ENCODE measurements around the gene MLIP. TPM values are rescaled to one million over a fixed set of nuclear protein-coding genes. Genes with fewer than 3 reads are reported as not detected.

The MLIP gene
- total RNA-seq, 1 experiment from 2014 or later, result not detected

DNA sequence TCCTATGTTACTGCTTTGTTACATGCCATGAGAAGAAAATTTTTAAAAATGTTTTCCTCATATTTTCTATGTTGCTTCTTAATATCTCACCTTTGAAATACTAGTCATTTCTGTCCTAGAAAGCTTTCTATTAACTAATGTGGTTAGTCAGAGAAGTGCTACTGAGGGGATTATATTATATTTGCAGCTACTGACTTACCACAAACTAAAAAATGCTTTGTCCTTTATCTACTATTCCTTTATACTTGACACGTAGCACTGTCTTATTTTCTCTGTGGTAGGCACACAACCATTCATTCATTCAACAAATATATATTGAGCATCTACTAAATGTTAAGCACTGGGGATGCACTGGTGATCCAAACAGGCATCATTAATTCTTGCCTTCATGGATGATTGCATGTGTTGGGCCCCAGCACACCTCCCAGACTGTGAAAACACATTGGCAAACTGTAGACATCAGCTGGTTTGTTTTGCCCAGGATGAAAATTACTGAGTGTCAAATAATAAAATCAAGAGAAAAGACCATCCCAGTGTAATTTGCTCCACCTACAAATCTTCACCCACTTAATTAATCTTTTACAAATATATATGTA lies 10.7 kb upstream of the MLIP start:
- CTCF ChIA-PET, result no interaction called here
- POLR2A ChIA-PET, result no interaction called here
- Mint-ChIP-seq H3K4me3 (no peak overlapping the region), H3K27me3 (ENCODE audit: low read depth) (no peaks in the 10 kb centered on the region), H3K27ac (no peak overlapping the region), H3K36me3 (no peaks in the 10 kb centered on the region), H3K9me3 (peaks cover 8% of the 10 kb centered on the region), H3K4me1 (peaks cover 2% of the 10 kb centered on the region)
- ATAC-seq (no peak), DNase-seq (ENCODE audit: low spot score) (no peak)
- TF ChIP-seq IRF2 (CRISPR knock-in tag; IDR thresholded peaks at IDR 0.05; ENCODE audit: borderline replicate concordance, low read depth) (no peak), FOXK1 (CRISPR knock-in tag; IDR thresholded peaks at IDR 0.05) (no peak), FOXP1 (CRISPR knock-in tag; IDR thresholded peaks at IDR 0.05; ENCODE audit: borderline replicate concordance) (no peak)
- TF ChIP-seq, protein P1, sequence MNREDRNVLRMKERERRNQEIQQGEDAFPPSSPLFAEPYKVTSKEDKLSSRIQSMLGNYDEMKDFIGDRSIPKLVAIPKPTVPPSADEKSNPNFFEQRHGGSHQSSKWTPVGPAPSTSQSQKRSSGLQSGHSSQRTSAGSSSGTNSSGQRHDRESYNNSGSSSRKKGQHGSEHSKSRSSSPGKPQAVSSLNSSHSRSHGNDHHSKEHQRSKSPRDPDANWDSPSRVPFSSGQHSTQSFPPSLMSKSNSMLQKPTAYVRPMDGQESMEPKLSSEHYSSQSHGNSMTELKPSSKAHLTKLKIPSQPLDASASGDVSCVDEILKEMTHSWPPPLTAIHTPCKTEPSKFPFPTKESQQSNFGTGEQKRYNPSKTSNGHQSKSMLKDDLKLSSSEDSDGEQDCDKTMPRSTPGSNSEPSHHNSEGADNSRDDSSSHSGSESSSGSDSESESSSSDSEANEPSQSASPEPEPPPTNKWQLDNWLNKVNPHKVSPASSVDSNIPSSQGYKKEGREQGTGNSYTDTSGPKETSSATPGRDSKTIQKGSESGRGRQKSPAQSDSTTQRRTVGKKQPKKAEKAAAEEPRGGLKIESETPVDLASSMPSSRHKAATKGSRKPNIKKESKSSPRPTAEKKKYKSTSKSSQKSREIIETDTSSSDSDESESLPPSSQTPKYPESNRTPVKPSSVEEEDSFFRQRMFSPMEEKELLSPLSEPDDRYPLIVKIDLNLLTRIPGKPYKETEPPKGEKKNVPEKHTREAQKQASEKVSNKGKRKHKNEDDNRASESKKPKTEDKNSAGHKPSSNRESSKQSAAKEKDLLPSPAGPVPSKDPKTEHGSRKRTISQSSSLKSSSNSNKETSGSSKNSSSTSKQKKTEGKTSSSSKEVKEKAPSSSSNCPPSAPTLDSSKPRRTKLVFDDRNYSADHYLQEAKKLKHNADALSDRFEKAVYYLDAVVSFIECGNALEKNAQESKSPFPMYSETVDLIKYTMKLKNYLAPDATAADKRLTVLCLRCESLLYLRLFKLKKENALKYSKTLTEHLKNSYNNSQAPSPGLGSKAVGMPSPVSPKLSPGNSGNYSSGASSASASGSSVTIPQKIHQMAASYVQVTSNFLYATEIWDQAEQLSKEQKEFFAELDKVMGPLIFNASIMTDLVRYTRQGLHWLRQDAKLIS (CRISPR knock-in tag; IDR thresholded peaks at IDR 0.05; ENCODE audit: borderline replicate concordance), result no peak
- TF ChIP-seq, protein P2, sequence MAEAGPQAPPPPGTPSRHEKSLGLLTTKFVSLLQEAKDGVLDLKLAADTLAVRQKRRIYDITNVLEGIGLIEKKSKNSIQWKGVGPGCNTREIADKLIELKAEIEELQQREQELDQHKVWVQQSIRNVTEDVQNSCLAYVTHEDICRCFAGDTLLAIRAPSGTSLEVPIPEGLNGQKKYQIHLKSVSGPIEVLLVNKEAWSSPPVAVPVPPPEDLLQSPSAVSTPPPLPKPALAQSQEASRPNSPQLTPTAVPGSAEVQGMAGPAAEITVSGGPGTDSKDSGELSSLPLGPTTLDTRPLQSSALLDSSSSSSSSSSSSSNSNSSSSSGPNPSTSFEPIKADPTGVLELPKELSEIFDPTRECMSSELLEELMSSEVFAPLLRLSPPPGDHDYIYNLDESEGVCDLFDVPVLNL (CRISPR knock-in tag; IDR thresholded peaks at IDR 0.05; ENCODE audit: borderline replicate concordance, low read depth), result no peak

DNA sequence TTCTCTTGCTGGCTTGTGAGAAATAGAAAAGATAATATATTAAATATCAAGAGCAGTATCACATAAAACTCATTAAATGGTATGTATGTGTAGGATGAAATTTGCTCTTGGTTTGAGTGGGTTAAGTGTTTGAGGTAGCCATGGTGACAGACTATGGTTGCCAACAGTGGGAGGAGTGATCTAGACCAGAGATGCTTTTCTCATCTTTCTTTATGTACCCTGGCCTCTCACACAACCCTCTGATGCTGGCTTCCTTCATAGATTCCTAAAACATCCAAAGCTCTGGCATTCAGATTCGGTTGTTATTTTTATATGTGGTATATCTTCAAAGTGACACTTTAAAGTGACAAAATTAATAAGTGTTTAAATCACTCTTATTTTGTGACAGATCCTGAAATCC lies 9.0 kb upstream of the MLIP start:
- Mint-ChIP-seq H3K4me1 (peaks cover 6% of the 10 kb centered on the region), H3K9me3 (peaks cover under 1% of the 10 kb centered on the region; the same call in 1 of the 2 replicates), H3K36me3 (no peaks in the 10 kb centered on the region), H3K27ac (no peak overlapping the region), H3K4me3 (no peak overlapping the region), H3K27me3 (ENCODE audit: low read depth) (no peaks in the 10 kb centered on the region)
- TF ChIP-seq ZNF138 (CRISPR knock-in tag; conservative IDR thresholded peaks at IDR 0.05) (no peak), CREB1 (CRISPR knock-in tag; IDR thresholded peaks at IDR 0.05) (no peak), PRRX2 (CRISPR knock-in tag; IDR thresholded peaks at IDR 0.05) (no peak), GTF2I (CRISPR knock-in tag; conservative IDR thresholded peaks at IDR 0.05) (no peak), KAT7 (CRISPR knock-in tag; IDR thresholded peaks at IDR 0.05; ENCODE audit: borderline replicate concordance) (no peak)
- TF ChIP-seq, protein P3, sequence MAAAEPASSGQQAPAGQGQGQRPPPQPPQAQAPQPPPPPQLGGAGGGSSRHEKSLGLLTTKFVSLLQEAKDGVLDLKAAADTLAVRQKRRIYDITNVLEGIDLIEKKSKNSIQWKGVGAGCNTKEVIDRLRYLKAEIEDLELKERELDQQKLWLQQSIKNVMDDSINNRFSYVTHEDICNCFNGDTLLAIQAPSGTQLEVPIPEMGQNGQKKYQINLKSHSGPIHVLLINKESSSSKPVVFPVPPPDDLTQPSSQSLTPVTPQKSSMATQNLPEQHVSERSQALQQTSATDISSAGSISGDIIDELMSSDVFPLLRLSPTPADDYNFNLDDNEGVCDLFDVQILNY (CRISPR knock-in tag; IDR thresholded peaks at IDR 0.05), result no peak
- TF ChIP-seq, protein P4, sequence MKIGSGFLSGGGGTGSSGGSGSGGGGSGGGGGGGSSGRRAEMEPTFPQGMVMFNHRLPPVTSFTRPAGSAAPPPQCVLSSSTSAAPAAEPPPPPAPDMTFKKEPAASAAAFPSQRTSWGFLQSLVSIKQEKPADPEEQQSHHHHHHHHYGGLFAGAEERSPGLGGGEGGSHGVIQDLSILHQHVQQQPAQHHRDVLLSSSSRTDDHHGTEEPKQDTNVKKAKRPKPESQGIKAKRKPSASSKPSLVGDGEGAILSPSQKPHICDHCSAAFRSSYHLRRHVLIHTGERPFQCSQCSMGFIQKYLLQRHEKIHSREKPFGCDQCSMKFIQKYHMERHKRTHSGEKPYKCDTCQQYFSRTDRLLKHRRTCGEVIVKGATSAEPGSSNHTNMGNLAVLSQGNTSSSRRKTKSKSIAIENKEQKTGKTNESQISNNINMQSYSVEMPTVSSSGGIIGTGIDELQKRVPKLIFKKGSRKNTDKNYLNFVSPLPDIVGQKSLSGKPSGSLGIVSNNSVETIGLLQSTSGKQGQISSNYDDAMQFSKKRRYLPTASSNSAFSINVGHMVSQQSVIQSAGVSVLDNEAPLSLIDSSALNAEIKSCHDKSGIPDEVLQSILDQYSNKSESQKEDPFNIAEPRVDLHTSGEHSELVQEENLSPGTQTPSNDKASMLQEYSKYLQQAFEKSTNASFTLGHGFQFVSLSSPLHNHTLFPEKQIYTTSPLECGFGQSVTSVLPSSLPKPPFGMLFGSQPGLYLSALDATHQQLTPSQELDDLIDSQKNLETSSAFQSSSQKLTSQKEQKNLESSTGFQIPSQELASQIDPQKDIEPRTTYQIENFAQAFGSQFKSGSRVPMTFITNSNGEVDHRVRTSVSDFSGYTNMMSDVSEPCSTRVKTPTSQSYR (CRISPR knock-in tag; IDR thresholded peaks at IDR 0.05), result no peak
- TF ChIP-seq, protein P5, sequence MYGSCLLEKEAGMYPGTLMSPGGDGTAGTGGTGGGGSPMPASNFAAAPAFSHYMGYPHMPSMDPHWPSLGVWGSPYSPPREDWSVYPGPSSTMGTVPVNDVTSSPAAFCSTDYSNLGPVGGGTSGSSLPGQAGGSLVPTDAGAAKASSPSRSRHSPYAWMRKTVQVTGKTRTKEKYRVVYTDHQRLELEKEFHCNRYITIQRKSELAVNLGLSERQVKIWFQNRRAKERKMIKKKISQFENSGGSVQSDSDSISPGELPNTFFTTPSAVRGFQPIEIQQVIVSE (CRISPR knock-in tag; IDR thresholded peaks at IDR 0.05; ENCODE audit: borderline replicate concordance), result no peak
- TF ChIP-seq, protein P6, sequence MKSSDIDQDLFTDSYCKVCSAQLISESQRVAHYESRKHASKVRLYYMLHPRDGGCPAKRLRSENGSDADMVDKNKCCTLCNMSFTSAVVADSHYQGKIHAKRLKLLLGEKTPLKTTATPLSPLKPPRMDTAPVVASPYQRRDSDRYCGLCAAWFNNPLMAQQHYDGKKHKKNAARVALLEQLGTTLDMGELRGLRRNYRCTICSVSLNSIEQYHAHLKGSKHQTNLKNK (CRISPR knock-in tag; IDR thresholded peaks at IDR 0.05), result no peak
- ChIA-PET POLR2A (no interaction called here), CTCF (no interaction called here)
- ATAC-seq (no peak), DNase-seq (ENCODE audit: low spot score) (no peak)
